ENCODE results near the gene MOB1B. TPM values are rescaled to one million over a fixed set of nuclear protein-coding genes. Genes with fewer than 3 reads are reported as not detected.

Gene MOB1B
- total and polyA plus RNA-seq, 10 of the 15 experiments (the other 5 are each of a cell fraction or from before 2014, with no cell fraction given) = 1.9 to 11.4 (median 6.1) TPM

DNA sequence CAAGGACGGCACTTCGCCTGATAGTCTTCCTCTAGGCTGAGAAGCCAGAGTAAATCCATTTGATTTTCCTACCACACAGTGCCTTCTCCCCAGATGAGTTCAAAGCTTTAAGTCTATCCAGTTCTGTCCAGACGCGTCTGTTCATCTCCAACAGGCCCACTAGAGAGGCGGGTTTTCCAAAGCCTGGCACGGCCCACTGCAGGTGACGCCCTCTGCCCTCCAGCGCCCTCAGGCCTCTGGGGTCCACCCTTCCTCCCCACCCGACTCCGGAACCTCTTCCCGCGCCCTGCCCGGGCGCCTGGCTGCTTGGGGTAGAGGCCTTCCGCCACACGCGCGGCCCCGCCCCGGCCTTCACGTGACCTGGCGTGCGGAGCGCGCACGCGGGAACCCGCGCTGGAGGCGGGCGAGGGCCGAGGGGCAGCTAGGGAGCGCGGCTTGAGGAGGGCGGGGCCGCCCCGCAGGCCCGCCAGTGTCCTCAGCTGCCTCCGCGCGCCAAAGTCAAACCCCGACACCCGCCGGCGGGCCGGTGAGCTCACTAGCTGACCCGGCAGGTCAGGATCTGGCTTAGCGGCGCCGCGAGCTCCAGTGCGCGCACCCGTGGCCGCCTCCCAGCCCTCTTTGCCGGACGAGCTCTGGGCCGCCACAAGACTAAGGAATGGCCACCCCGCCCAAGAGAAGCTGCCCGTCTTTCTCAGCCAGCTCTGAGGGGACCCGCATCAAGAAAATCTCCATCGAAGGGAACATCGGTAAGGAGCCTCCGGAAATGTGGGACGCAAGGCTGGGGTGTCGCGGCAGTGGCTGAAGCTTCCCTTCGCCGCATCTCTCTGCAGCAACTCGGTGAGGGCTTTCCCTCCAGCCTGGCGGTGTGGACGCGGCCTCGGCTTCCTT is 91.3 kb downstream of the MOB1B start, which contains the start of gene DCK (continued):
- TF ChIP-seq NR2F1 (conservative IDR thresholded peaks at IDR 0.05) = peak; percentile 92
- TF ChIP-seq, protein P1, sequence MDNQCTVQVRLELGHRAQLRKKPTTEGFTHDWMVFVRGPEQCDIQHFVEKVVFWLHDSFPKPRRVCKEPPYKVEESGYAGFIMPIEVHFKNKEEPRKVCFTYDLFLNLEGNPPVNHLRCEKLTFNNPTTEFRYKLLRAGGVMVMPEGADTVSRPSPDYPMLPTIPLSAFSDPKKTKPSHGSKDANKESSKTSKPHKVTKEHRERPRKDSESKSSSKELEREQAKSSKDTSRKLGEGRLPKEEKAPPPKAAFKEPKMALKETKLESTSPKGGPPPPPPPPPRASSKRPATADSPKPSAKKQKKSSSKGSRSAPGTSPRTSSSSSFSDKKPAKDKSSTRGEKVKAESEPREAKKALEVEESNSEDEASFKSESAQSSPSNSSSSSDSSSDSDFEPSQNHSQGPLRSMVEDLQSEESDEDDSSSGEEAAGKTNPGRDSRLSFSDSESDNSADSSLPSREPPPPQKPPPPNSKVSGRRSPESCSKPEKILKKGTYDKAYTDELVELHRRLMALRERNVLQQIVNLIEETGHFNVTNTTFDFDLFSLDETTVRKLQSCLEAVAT (IDR thresholded peaks at IDR 0.05) = 0 out of 2 replicates have a peak, but pooled peaks have one; percentile 13
- TF ChIP-seq, protein P2, sequence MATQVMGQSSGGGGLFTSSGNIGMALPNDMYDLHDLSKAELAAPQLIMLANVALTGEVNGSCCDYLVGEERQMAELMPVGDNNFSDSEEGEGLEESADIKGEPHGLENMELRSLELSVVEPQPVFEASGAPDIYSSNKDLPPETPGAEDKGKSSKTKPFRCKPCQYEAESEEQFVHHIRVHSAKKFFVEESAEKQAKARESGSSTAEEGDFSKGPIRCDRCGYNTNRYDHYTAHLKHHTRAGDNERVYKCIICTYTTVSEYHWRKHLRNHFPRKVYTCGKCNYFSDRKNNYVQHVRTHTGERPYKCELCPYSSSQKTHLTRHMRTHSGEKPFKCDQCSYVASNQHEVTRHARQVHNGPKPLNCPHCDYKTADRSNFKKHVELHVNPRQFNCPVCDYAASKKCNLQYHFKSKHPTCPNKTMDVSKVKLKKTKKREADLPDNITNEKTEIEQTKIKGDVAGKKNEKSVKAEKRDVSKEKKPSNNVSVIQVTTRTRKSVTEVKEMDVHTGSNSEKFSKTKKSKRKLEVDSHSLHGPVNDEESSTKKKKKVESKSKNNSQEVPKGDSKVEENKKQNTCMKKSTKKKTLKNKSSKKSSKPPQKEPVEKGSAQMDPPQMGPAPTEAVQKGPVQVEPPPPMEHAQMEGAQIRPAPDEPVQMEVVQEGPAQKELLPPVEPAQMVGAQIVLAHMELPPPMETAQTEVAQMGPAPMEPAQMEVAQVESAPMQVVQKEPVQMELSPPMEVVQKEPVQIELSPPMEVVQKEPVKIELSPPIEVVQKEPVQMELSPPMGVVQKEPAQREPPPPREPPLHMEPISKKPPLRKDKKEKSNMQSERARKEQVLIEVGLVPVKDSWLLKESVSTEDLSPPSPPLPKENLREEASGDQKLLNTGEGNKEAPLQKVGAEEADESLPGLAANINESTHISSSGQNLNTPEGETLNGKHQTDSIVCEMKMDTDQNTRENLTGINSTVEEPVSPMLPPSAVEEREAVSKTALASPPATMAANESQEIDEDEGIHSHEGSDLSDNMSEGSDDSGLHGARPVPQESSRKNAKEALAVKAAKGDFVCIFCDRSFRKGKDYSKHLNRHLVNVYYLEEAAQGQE (IDR thresholded peaks at IDR 0.05; ENCODE audit: low read depth, low read length) = 0 out of 2 replicates have a peak, but pooled peaks have one; percentile 20
- no peak for TF ChIP-seq PAX8 (IDR thresholded peaks at IDR 0.05)
- TF ChIP-seq POU2F2 (IDR thresholded peaks at IDR 0.05; ENCODE audit: borderline replicate concordance, low read depth, low read length) = peak; percentile 89; the same call in 2 of the 3 replicates
- TF ChIP-seq, protein P3, sequence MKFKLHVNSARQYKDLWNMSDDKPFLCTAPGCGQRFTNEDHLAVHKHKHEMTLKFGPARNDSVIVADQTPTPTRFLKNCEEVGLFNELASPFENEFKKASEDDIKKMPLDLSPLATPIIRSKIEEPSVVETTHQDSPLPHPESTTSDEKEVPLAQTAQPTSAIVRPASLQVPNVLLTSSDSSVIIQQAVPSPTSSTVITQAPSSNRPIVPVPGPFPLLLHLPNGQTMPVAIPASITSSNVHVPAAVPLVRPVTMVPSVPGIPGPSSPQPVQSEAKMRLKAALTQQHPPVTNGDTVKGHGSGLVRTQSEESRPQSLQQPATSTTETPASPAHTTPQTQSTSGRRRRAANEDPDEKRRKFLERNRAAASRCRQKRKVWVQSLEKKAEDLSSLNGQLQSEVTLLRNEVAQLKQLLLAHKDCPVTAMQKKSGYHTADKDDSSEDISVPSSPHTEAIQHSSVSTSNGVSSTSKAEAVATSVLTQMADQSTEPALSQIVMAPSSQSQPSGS (IDR thresholded peaks at IDR 0.05; ENCODE audit: low read length) = no peak
- peak; percentile 65 for TF ChIP-seq ZNF207 (IDR thresholded peaks at IDR 0.05; ENCODE audit: borderline replicate concordance)
- TF ChIP-seq RCOR1 (conservative IDR thresholded peaks at IDR 0.05; ENCODE audit: low read depth, low read length) = peak; percentile 64; the same call in 1 of the 2 replicates
- TF ChIP-seq, protein P4, sequence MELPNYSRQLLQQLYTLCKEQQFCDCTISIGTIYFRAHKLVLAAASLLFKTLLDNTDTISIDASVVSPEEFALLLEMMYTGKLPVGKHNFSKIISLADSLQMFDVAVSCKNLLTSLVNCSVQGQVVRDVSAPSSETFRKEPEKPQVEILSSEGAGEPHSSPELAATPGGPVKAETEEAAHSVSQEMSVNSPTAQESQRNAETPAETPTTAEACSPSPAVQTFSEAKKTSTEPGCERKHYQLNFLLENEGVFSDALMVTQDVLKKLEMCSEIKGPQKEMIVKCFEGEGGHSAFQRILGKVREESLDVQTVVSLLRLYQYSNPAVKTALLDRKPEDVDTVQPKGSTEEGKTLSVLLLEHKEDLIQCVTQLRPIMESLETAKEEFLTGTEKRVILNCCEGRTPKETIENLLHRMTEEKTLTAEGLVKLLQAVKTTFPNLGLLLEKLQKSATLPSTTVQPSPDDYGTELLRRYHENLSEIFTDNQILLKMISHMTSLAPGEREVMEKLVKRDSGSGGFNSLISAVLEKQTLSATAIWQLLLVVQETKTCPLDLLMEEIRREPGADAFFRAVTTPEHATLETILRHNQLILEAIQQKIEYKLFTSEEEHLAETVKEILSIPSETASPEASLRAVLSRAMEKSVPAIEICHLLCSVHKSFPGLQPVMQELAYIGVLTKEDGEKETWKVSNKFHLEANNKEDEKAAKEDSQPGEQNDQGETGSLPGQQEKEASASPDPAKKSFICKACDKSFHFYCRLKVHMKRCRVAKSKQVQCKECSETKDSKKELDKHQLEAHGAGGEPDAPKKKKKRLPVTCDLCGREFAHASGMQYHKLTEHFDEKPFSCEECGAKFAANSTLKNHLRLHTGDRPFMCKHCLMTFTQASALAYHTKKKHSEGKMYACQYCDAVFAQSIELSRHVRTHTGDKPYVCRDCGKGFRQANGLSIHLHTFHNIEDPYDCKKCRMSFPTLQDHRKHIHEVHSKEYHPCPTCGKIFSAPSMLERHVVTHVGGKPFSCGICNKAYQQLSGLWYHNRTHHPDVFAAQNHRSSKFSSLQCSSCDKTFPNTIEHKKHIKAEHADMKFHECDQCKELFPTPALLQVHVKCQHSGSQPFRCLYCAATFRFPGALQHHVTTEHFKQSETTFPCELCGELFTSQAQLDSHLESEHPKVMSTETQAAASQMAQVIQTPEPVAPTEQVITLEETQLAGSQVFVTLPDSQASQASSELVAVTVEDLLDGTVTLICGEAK (IDR thresholded peaks at IDR 0.05; ENCODE audit: borderline replicate concordance) = peak; percentile 40; the same call in 1 of the 2 replicates
- TF ChIP-seq, protein P5, sequence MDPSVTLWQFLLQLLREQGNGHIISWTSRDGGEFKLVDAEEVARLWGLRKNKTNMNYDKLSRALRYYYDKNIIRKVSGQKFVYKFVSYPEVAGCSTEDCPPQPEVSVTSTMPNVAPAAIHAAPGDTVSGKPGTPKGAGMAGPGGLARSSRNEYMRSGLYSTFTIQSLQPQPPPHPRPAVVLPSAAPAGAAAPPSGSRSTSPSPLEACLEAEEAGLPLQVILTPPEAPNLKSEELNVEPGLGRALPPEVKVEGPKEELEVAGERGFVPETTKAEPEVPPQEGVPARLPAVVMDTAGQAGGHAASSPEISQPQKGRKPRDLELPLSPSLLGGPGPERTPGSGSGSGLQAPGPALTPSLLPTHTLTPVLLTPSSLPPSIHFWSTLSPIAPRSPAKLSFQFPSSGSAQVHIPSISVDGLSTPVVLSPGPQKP (IDR thresholded peaks at IDR 0.05; ENCODE audit: low read depth, low read length) = 0 out of 2 replicates have a peak, but pooled peaks have one; percentile 39
- TF ChIP-seq, protein P6, sequence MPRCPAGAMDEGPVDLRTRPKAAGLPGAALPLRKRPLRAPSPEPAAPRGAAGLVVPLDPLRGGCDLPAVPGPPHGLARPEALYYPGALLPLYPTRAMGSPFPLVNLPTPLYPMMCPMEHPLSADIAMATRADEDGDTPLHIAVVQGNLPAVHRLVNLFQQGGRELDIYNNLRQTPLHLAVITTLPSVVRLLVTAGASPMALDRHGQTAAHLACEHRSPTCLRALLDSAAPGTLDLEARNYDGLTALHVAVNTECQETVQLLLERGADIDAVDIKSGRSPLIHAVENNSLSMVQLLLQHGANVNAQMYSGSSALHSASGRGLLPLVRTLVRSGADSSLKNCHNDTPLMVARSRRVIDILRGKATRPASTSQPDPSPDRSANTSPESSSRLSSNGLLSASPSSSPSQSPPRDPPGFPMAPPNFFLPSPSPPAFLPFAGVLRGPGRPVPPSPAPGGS (IDR thresholded peaks at IDR 0.05; ENCODE audit: borderline replicate concordance, insufficient read depth, low read depth, low read length, poor library complexity, severe bottlenecking) = peak; percentile 54
- no peak for TF ChIP-seq SMAD1 (IDR thresholded peaks at IDR 0.05; ENCODE audit: low read depth, partially characterized antibody)
- no peak; the same call in none of the 2 replicates for TF ChIP-seq DPF2 (IDR thresholded peaks at IDR 0.05)
